Vagina (tissue), 2 donors: ENCODE data around the gene MON1A.

ENCODE experiments used
- POLR2A ChIP-seq, 2 donors: fragments of 450-650 bp; IDR thresholded peaks; one replicate each; pipeline ENCODE4 v1.6.1; 2017; ENCODE audit warnings: antibody characterized with exemption in 2 of 2, mild to moderate bottlenecking in 2 of 2, moderate library complexity in 2 of 2
- POLR2AphosphoS5 ChIP-seq, 2 donors: sonication (generic); formaldehyde crosslinking; IDR thresholded peaks; one replicate each; pipeline ENCODE4 v1.9.0; 2017; ENCODE audit warnings: antibody characterized with exemption in 2 of 2, mild to moderate bottlenecking in 2 of 2, low read depth in 1 of 2; ENCODE audit not compliant: insufficient read depth in 1 of 2
- TF ChIP-seq, protein P1 (sequence below), 3 experiments: fragments of 450-650 bp in 2 of 3; fragments of 200-600 bp in 1 of 3; sonication (generic) in 1 of 3; IDR thresholded peaks; one replicate each; pipeline ENCODE4 v1.5.1; 2017 to 2019; ENCODE audit warnings: antibody characterized with exemption in 3 of 3, mild to moderate bottlenecking in 2 of 3, moderate library complexity in 2 of 3

DNA sequence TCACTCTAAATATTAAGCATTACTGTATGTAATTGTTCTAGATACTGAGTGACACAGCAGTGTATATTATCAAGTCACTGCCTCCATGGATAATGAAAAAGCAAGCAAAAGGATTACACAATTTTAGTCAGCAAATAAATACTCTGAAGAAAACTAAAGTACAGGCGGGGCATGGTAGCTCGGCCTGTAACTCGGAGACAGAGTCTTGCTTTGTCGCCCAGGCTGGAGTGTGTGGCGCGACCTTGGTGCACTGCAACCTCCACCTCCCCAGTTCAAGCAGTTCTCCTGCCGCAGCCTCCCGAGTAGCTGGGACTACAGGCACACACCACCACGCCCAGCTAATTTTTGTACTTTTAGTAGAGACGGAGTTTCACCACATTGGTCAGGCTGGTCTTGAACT, 43.0 kb upstream of the MON1A start:
- TF ChIP-seq, protein P1, sequence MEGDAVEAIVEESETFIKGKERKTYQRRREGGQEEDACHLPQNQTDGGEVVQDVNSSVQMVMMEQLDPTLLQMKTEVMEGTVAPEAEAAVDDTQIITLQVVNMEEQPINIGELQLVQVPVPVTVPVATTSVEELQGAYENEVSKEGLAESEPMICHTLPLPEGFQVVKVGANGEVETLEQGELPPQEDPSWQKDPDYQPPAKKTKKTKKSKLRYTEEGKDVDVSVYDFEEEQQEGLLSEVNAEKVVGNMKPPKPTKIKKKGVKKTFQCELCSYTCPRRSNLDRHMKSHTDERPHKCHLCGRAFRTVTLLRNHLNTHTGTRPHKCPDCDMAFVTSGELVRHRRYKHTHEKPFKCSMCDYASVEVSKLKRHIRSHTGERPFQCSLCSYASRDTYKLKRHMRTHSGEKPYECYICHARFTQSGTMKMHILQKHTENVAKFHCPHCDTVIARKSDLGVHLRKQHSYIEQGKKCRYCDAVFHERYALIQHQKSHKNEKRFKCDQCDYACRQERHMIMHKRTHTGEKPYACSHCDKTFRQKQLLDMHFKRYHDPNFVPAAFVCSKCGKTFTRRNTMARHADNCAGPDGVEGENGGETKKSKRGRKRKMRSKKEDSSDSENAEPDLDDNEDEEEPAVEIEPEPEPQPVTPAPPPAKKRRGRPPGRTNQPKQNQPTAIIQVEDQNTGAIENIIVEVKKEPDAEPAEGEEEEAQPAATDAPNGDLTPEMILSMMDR (IDR thresholded peaks at IDR 0.05), result no peak
- TF ChIP-seq POLR2A (IDR thresholded peaks at IDR 0.05) (no peak), POLR2AphosphoS5 (IDR thresholded peaks at IDR 0.05; ENCODE audit: insufficient read depth in 1 of 2, low read depth in 1 of 2) (no peak)
